Activated gamma-delta T cell treated with Interleukin-2 at 50 U/mL for 16 hours (primary cell): Measurements from ENCODE around the gene MPPE1.

Source experiments
- DNase-seq: peaks from one replicate; pipeline ENCODE4 v3.0.0-alpha.2; 2020

MPPE1 gene

DNA sequence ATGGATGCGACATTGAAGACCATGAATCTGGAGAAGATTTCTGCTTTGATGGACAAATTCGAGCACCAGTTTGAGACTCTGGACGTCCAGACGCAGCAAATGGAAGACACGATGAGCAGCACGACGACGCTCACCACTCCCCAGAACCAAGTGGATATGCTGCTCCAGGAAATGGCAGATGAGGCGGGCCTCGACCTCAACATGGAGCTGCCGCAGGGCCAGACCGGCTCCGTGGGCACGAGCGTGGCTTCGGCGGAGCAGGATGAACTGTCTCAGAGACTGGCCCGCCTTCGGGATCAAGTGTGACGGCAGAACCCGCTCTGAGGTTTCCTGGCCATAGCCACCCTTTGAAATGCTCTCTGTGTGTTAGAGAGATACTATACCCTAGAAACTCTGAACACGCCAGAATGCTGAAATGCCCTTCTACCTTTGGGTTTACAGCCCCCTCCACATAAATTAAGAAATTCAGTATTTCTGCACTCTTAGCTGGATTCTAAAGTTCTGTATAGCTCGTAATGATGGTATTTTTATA lies 56.2 kb downstream of the MPPE1 start:
- DNase-seq = peak; percentile 41

GRCh38 chr18:11851146-11851805 lies 56.8 kb downstream of the MPPE1 start, which contains the start of gene CHMP1B:
CHMP1B (plus strand) TSS chr18:11851413; CDS start chr18:11851512, 99 bp downstream.
- peak; percentile 96 for DNase-seq

DNA sequence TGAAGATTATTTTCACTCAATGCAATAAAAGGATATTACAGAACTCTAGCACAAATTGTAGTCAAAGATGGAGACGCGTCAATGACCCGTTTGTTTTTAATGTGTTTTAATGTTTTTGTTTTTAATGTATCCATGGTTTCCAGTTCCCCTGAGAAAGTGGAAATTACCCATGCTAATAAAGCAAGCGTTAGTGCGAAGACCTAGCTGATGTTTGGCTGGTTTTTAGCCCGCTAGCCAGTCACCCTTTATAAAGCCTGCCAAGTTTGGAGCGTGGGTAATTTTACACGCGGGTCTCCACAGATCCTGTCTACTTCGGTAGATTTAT lies 57.3 kb downstream of the MPPE1 start:
- no peak for DNase-seq

- DNase-seq = peak; percentile 43
Observed at GRCh38 chr18:11849841-11850634, 58.1 kb downstream of the MPPE1 start.

DNA sequence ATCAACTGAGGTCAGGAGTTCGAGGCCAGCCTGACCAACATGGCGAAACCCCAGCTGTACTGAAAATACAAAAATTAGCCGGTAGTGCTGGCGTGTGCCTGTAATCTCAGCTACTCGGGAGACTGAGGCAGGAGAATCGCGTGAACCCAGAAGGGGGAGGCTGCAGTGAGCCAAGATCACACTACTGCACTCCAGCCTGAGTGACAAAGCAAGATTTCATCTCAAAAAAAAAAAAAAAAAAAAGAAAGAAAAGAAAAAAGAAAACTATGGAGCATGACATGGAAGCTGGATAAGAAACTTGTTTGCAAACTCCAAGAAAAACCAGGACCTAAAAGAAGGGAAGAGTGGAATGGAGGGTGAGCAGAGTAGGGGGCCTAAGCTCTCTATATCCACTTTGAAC lies 58.8 kb downstream of the MPPE1 start:
- no peak for DNase-seq

GRCh38 chr18:11847811-11848210 lies 60.3 kb downstream of the MPPE1 start:
- no peak for DNase-seq

GRCh38 chr18:11845654-11846053 lies 62.5 kb downstream of the MPPE1 start:
- no peak for DNase-seq

DNA sequence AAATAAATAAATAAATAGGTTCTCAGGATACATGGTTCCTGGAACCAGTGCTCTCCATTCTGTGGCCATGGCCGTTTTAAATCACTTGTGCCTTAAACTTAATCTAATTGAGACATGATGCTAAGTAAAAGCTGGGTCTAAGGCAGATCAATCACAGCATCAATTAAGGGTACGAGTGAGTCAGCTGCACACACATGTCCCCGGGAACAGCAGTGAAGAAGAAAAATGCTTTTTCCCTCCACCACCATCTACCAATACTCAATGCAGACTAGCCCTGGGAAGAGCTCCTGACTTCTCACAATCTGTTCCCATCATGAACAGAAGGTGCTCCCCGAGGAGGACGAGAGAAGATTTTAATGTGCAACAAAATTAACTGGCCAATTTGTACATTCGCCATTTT lies 63.7 kb downstream of the MPPE1 start:
- no peak for DNase-seq

GRCh38 chr18:11842562-11842961 lies 65.6 kb downstream of the MPPE1 start:
- DNase-seq = no peak

DNA sequence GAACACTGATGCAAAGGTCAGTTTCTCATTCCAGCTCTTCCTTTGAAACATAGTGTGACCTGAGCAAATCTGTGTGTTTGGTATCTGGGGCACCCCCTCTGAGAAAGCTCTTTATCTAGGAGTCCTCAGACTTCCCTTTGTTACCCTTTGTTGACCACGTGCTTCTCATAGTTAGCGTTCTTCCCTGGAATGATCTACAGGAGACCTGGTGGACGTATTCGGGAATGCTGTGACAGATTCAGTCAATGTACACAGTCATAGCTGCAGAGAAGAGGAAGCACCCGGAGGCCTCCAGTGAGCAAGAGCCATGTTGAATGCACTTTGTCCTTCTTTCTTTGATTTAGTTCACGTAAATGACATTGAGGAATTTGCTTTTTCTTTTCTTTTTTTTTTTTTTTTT lies 67.6 kb downstream of the MPPE1 start:
- no peak for DNase-seq

GRCh38 chr18:11839556-11839955 lies 68.6 kb downstream of the MPPE1 start:
- DNase-seq = no peak

DNA sequence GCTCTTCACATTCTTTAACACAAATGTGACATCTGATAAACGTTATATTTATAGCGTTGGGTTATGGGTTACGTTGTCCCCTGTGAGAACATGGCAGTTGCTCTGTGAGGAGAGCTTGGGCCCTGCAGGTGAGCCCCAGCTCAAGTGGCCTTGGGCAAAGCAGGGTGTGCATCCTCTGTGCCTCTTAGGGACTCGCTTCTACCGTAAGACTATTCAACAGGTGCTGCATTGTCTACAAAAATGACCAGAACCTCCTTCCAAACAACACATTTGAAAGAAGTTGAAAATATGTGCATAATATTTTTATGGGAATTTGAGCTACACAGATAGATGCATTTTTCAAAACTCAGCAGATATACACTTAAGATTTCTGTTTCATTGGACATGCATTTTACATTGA lies 73.3 kb downstream of the MPPE1 start:
- DNase-seq = no peak
